HUES64 (cell line): ENCODE data around the gene MEIOB.

Experiments
- H3K27ac ChIP-seq: 2 replicates; pipeline ENCODE4 v1.7.0; 2013; ENCODE audit warnings: low read depth, low read length, inconsistent platforms
- H3K27me3 ChIP-seq: 2 replicates; pipeline ENCODE4 v1.6.1; 2013; ENCODE audit warnings: mild to moderate bottlenecking, low read length; ENCODE audit not compliant: insufficient read depth
- H3K36me3 ChIP-seq: 2 replicates; pipeline ENCODE4 v1.6.1; 2013; ENCODE audit warnings: mild to moderate bottlenecking, low read length; ENCODE audit not compliant: insufficient read depth
- H3K4me1 ChIP-seq: 2 replicates; pipeline ENCODE4 v1.6.1; 2013; ENCODE audit warnings: mild to moderate bottlenecking, low read length, moderate library complexity; ENCODE audit not compliant: insufficient read depth
- H3K4me3 ChIP-seq: 2 replicates; pipeline ENCODE4 v1.5.1; 2013; ENCODE audit warnings: mild to moderate bottlenecking, low read length, moderate library complexity
- H3K9ac ChIP-seq: 2 replicates; pipeline ENCODE4 v1.6.1; 2013; ENCODE audit warnings: mild to moderate bottlenecking, low read depth, low read length
- H3K9me3 ChIP-seq: 2 replicates; pipeline ENCODE4 v1.6.1; 2013; ENCODE audit warnings: low read depth, low read length; ENCODE audit not compliant: insufficient read depth
- WGBS: fragments of 150-250, 120-280 bp; methylation state at CpG from one replicate; pipeline ENCODE4 v1.1.7; 2013; ENCODE audit warnings: missing lambda C conversion rate; 5-methylcytosine and 5-hydroxymethylcytosine counted together

Gene MEIOB

DNA sequence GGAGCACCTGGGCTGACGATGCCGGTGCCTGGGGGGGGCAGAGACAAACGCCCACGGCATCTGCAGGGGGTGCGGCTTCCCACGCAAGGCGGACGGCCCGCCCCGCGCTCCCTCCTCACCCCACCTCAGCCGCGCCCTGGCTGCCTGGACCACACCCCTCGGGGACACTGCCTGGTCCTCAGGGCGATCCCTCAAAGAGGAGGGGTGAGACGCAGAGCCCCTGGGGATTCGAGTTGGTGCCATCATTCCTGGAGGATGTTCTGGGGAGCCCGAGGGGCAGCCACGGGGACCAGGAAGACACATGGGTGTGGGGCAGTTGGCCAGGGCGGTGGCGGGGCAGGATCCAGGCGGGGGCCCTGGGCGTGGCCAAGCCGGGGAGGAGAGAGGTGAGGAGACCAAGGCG lies 82.3 kb downstream of the MEIOB start:
- Histone ChIP-seq H3K27me3 (no peaks in the 10 kb centered on the region), H3K4me3 (no peak overlapping the region), H3K36me3 (peaks cover 30% of the 10 kb centered on the region), H3K9ac (no peak overlapping the region), H3K4me1 (no peaks in the 10 kb centered on the region), H3K27ac (no peak overlapping the region), H3K9me3 (no peaks in the 10 kb centered on the region)
- WGBS: 93% methylated on average over 21 of the region's 25 CpGs

DNA sequence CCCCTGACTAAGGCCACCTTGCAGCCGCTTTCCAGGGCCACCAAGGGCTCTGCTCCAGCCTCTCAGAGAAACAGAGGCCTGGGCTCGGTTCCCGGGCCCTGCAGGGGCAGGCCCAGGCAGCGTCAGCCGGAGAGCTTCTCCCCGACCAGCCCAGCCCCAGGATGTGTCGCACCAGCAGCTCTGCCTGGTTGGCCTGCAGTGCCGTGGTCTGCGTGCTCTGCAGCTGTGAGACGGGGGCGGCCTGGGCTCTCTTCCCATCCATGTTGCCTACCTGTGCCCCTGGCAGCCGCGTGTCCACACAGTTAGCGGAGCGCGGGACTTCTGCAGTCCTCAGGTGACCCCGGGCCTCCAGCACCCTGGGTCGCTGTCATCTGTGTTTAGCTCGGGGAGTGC lies 83.3 kb downstream of the MEIOB start:
- Histone ChIP-seq H3K27ac (no peak overlapping the region), H3K36me3 (peaks cover 30% of the 10 kb centered on the region), H3K27me3 (no peaks in the 10 kb centered on the region), H3K4me1 (no peaks in the 10 kb centered on the region), H3K4me3 (no peak overlapping the region), H3K9ac (no peak overlapping the region), H3K9me3 (no peaks in the 10 kb centered on the region)
- WGBS: 90% methylated on average over 19 of the region's 19 CpGs

DNA sequence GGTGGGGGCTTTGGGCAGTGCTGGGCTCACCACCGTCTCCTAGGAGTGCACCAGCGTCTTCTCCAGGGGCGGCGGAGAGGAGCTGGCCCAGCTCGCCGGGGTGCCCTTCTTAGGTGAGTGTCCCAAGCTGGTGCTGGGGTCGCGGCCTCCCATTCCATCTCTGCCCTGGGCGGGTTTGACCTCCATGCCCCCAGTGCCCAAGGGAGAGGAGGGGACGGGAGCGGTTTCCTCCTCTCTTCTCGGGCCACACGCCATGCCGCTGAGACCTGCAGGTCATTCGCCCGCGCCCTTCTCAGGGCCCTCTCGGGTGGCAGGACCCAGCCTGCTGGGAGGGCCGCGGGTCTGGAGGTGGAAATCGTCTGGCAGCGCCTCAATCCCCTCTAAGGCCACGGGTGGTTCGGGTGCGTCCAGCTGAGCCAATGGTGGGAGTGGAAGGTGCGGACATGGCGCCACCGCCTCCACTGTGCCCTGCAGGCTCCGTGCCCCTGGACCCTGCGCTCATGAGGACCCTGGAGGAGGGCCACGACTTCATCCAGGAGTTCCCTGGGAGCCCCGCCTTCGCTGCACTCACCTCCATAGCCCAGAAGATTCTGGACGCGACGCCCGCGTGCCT lies 83.8 kb downstream of the MEIOB start:
- no peaks in the 10 kb centered on the region for H3K27me3 ChIP-seq
- H3K27ac ChIP-seq: no peak overlapping the region
- no peak overlapping the region for H3K4me3 ChIP-seq
- no peaks in the 10 kb centered on the region for H3K9me3 ChIP-seq
- H3K36me3 ChIP-seq: peaks cover 30% of the 10 kb centered on the region
- no peaks in the 10 kb centered on the region for H3K4me1 ChIP-seq
- no peak overlapping the region for H3K9ac ChIP-seq
- WGBS: 94% methylated on average over 38 of the region's 38 CpGs

DNA sequence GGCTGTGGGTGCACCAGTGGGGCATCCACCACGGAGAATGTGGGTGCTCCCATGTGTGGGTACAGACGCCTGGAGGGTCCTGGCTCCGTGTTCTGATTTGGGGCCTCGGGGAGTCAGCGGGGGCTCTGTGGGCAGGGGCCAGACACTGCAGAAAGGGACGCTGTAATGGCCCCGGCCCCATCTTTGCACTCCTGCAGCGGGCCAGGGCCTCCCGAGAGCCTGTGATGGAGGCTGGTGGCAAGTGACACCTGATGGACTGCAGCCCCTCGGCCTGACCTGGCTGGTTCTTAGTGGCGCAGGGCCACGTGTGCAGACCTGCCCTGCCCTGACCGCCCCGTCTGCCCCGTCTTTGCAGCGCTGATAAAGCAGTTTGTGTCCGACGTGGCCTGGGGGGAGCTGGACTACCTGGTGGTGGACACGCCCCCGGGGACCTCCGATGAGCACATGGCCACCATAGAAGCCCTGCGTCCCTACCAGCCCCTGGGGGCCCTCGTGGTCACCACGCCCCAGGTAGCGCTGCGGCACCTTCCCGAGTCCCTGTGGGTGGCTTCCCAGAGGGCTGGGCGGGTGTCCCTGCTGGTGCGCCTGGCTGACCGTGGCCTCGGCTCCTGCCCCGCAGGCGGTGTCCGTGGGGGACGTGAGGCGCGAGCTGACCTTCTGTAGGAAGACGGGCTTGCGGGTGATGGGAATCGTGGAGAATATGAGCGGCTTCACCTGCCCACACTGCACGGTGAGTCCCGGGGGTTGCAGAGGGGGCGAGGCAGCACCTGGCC lies 84.5 kb downstream of the MEIOB start:
- peaks cover 30% of the 10 kb centered on the region for H3K36me3 ChIP-seq
- H3K9ac ChIP-seq: no peak overlapping the region
- no peak overlapping the region for H3K27ac ChIP-seq
- no peak overlapping the region for H3K4me3 ChIP-seq
- WGBS: 96% methylated on average over 44 of the region's 44 CpGs
- H3K9me3 ChIP-seq: no peaks in the 10 kb centered on the region
- H3K27me3 ChIP-seq: no peaks in the 10 kb centered on the region
- no peaks in the 10 kb centered on the region for H3K4me1 ChIP-seq

DNA sequence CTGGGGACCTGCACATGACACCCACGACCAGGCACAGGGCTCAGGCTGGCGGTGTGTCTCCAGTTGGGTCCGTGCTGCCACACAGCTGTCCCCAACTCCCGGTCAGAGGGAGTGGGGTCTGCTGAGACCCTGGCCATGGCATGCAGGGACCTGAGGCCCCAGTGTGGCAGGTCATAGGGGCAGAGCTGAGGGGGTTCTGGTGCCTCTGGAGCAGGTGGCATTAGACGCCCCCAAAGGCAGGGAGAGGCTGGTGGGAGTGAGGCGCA lies 85.0 kb downstream of the MEIOB start:
- H3K9me3 ChIP-seq: no peaks in the 10 kb centered on the region
- H3K36me3 ChIP-seq: peaks cover 30% of the 10 kb centered on the region
- WGBS: 94% methylated on average over 6 of the region's 6 CpGs
- H3K27me3 ChIP-seq: no peaks in the 10 kb centered on the region
- no peak overlapping the region for H3K4me3 ChIP-seq
- H3K27ac ChIP-seq: no peak overlapping the region
- H3K9ac ChIP-seq: no peak overlapping the region
- H3K4me1 ChIP-seq: no peaks in the 10 kb centered on the region

DNA sequence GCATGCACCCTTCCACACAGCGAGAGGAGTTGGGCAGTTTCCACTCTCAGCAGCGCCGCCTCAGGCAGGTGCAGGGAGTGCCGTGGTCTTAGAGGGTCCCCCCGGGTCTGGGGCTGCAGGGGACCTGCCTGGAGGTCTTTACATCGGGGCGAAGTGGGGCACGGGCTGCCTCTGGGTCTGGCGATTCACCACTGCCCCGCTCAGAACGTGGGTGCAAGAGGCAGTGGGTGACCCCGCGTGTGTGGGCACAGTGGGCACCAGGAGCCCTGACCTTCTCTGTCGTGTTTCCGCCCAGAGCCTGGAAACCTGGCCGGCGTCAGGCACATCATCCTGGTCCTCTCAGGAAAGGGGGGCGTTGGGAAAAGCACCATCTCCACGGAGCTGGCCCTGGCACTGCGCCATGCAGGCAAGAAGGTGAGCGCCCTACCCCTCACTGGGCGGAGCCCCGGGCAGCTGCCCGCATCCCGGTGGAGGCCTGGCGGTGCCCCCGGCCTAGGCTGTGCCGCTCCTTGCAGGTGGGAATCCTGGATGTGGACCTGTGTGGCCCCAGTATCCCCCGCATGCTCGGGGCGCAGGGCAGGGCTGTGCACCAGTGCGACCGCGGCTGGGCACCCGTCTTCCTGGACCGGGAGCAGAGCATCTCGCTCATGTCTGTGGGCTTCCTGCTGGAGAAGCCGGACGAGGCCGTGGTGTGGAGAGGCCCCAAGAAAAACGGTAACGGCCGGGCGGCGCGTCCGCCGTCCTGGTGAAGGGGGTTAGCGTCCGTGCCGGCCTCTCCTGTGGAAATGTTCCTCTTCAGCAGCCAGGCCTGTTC lies 85.5 kb downstream of the MEIOB start:
- no peak overlapping the region for H3K9ac ChIP-seq
- H3K9me3 ChIP-seq: no peaks in the 10 kb centered on the region
- H3K36me3 ChIP-seq: peaks cover 30% of the 10 kb centered on the region

DNA sequence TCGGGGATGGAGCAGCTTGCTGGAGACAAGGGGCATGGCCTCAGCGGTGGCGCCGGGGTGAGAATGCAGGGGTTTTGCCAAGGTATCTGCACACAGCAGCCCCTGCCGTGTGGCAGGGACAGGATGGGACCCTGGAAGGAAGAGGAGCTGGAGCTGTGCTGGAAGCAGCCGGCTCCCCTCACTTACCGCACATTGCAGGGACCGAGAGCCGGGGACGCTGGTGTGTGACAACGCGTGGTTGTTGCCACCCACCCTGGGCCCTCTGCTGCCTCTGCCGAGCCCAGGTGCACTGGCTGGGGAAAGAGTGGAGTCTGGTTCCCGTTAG lies 86.2 kb downstream of the MEIOB start:
- Histone ChIP-seq H3K9me3 (no peaks in the 10 kb centered on the region), H3K27ac (no peak overlapping the region), H3K27me3 (no peaks in the 10 kb centered on the region), H3K4me3 (no peak overlapping the region), H3K9ac (no peak overlapping the region), H3K4me1 (no peaks in the 10 kb centered on the region; the same call in 1 of the 2 replicates), H3K36me3 (peaks cover 34% of the 10 kb centered on the region)
- WGBS: 94% methylated on average over 14 of the region's 14 CpGs

More for the DNA sequence above, 85.5 kb downstream of the MEIOB start:
- Histone ChIP-seq H3K4me1 (no peaks in the 10 kb centered on the region; the same call in 1 of the 2 replicates), H3K4me3 (no peak overlapping the region), H3K27me3 (no peaks in the 10 kb centered on the region), H3K27ac (no peak overlapping the region)
- WGBS: 95% methylated on average over 51 of the region's 51 CpGs

DNA sequence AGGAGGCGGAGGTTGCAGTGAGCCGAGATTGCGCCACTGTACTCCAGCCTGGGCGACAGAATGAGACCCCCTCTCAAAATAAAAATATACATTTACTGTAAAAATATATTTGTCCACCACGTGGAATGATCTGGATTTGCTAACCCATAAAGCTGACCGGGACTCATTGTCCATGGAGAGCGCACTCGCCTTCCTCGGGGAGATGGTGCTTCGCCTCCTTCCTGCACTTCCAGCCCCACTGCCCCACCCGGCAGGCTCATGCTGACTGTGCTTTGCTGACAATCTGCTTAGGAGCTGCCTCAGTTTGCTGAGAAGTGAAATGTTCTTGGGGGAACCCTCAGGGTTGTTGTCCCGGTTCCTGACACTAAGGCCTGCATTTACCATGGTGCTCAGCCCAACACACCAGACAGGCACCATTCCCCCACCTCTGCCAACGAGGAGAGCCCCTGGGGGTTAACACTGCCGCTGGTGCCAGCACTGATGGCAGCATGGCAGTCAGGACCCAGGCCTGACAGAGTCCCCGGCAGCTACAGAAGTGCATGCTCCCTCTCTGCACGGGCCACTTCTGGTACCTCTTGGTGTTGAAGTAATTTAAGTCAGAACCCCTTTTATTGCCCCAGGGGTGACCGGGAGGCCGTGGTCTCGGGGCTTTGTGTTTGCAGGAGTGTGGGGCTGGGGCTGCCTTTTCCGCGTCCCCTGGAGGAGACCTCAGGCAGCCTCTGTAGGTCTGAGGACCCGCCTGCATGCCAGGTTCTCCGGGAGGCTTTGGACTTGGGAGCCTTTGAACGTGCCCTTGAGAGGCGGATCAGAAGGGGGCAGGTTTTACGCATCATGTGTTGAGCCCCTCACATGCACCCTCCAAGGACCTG lies 86.8 kb downstream of the MEIOB start:
- no peaks in the 10 kb centered on the region for H3K9me3 ChIP-seq
- WGBS: 97% methylated on average over 26 of the region's 26 CpGs

More for the DNA sequence above, 86.8 kb downstream of the MEIOB start:
- Histone ChIP-seq H3K36me3 (peaks cover 36% of the 10 kb centered on the region), H3K4me1 (no peaks in the 10 kb centered on the region; the same call in 1 of the 2 replicates), H3K27ac (no peak overlapping the region), H3K9ac (no peak overlapping the region), H3K27me3 (no peaks in the 10 kb centered on the region), H3K4me3 (no peak overlapping the region)
